Stimulated activated CD4-positive, alpha-beta T cell treated with anti-CD3 and anti-CD28 coated beads, Interleukin-1b, Interleukin-23, amount 100 ng/mL, for 1 hour (primary cell): ENCODE results near the gene APC2.

ENCODE experiments used
- DNase-seq, 2 donors: peaks; one replicate each; pipeline ENCODE4 v3.0.0-alpha.2; 2020; ENCODE audit warnings: low read depth in 2 of 2

APC2 gene

GRCh38 chr19:1446713-1447481, 3.0 kb upstream of the APC2 start:
- DNase-seq = no peak

- no peak for DNase-seq
These were observed 2.4 kb upstream of the APC2 start for GRCh38 chr19:1447504-1447903.

GRCh38 chr19:1447944-1448343, 2.0 kb upstream of the APC2 start:
- DNase-seq = no peak

- no peak for DNase-seq
These were observed 1.1 kb downstream of the APC2 start for GRCh38 chr19:1450735-1451731.

GRCh38 chr19:1451916-1452801, 2.2 kb downstream of the APC2 start:
- no peak for DNase-seq

- no peak for DNase-seq
These were observed 3.0 kb downstream of the APC2 start for GRCh38 chr19:1452802-1453524.

GRCh38 chr19:1453525-1454364, 3.8 kb downstream of the APC2 start:
- DNase-seq = no peak

GRCh38 chr19:1455002-1455335, 5.0 kb downstream of the APC2 start:
- DNase-seq = no peak

GRCh38 chr19:1455336-1456120, 5.6 kb downstream of the APC2 start:
- DNase-seq = no peak

GRCh38 chr19:1456121-1456900, 6.4 kb downstream of the APC2 start:
- DNase-seq = no peak

GRCh38 chr19:1457031-1457739, 7.3 kb downstream of the APC2 start:
- DNase-seq = no peak

GRCh38 chr19:1457892-1458291, 8.0 kb downstream of the APC2 start:
- no peak for DNase-seq

- DNase-seq = no peak
These were observed 9.6 kb downstream of the APC2 start for GRCh38 chr19:1459479-1459878.

GRCh38 chr19:1460033-1460995, 10.4 kb downstream of the APC2 start:
- DNase-seq = no peak

- no peak for DNase-seq
These were observed 11.9 kb downstream of the APC2 start for GRCh38 chr19:1461862-1462261.

- DNase-seq = no peak
These were observed 15.5 kb downstream of the APC2 start for GRCh38 chr19:1465191-1466016.
